NCI-H69 (cell line): ENCODE measurements around the gene IGSF3.
A peak's percentile ranks its signal among the peaks of the same experiment; 100 is the strongest.
"Not testable (repeated sequence)": the region's sequence is repeated elsewhere in the genome, so short reads cannot be mapped to it uniquely, and the experiment has no call there.

Experiments
- DNase-seq: peaks from one replicate; lab custom pipeline; 2025; lab: John Stamatoyannopoulos, UW

IGSF3 gene

DNA sequence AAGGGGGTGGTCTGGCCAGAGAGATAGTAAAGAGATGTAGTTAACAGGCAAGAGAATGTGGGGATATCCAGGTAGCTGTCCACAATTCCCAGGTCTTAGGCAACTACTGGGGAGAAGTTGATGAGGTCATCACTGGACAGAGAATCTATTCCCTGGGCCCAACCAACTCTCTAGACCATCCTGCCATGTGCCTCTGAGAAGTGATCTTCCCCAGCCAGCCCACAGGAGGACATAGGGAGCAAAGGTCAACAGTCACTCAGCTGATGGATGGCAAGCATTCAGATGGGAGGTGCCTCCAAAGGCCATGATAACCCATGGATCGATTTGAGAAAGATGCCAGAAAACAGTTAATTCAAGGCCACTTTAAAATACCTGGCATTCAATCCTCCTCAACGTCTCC, 36.0 kb downstream of the IGSF3 start:
- not testable (repeated sequence) for DNase-seq

- DNase-seq: peak; percentile 53
These were observed 37.5 kb downstream of the IGSF3 start for GRCh38 chr1:116630057-116630456.

GRCh38 chr1:116629441-116629840, 38.1 kb downstream of the IGSF3 start:
- DNase-seq: not testable (repeated sequence)

DNA sequence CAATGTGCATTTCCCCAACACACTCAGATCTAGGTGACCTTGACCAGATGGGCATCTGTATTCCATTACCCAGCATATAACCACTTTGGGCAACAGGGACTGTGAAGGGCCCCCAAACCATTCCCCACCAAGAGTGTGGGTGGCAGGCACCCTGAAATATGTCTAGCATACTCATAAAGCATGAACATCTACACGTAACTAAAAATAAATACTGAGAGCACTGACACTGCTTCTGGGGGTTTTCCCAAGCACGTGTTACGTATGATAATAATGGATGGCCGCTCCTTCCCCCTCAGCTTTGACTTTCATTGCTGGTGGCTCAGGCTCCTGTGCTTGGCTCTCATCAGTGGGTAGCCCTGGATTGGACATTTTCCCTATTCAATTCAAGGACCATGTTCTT, 39.1 kb downstream of the IGSF3 start:
- no peak for DNase-seq

DNA sequence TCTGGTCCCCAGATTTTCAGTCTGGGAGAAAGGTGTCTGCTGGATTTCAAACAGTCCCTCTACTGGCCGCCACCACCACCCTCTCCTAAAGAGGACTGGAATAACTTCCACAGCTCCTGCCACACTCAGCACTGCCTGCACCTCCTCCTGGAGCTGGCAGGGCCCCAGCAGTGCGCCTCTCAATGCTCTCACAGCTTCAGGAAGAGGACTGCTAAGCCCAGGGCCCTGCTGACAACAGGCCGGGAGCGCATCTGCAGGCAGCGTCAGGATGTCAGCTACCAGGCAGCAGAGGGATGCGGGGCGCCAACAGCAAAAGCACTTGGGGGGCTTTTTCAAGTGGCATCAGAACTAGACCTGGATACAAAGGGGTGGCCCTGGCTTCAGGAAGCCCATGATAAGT, 40.2 kb downstream of the IGSF3 start:
- DNase-seq: peak; percentile 37

DNA sequence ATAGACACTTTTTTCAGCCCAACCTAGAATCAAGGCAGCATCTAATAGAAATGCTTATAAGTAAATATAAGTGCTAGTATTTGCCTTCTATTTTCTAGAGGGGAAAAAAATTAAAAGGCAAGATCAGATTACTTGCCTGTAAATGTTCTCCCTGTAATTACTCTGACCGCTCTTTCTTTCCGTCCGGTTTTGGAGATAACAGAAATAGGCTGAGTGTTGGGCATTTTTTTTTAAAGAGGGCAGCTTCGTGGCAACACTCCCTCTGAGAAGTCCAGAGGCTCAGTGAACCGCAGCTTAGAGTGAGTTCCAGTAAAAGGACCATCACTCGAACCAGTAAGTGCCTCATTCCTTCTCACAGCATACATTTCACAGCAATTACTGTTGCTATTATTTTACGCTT, 40.6 kb downstream of the IGSF3 start:
- not testable (repeated sequence) for DNase-seq

- not testable (repeated sequence) for DNase-seq
These were observed 42.4 kb downstream of the IGSF3 start for GRCh38 chr1:116625155-116625554.

- no peak for DNase-seq
These were observed 43.5 kb downstream of the IGSF3 start for GRCh38 chr1:116624040-116624439.

- not testable (repeated sequence) for DNase-seq
These were observed 45.0 kb downstream of the IGSF3 start for GRCh38 chr1:116622496-116622895.

GRCh38 chr1:116621756-116622155, 45.8 kb downstream of the IGSF3 start:
- not testable (repeated sequence) for DNase-seq

DNA sequence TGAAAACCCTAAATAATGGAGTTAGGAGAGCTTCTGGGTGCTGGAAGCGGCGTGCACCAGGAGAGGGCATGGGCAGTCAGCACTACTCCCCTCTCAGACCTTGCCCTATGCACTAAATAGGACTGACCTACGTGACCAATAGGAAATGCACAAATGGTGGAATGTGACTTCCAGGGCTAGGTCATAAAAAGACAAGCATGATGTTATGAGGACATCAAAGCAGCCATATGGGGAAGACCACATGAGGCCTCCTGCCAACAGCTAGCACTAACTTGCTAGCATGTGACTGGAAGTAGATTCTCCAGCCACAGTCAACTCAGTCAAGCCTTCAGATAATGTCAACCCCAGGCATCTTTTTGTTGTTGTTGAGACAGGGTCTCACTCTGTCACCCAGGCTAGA, 47.1 kb downstream of the IGSF3 start:
- DNase-seq: not testable (repeated sequence)

DNA sequence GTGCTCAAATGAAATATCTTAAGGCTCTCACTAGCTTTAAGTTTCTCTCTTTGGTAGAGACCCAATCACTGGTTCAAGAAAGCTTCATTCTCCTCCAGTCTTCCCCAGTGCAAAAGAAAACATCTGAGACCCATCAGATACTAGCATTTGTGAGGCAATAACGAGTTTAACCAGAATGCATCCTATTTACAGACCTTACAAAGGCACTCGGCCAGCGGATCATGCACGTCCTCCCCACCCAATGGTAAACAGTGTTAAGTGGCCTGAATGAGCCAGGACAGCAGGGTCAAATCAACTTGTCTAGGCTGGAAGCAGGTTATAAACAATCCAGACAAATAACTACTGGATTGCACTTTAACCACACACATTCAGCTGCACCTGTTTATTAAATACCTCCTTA, 48.4 kb downstream of the IGSF3 start:
- peak; percentile 18 for DNase-seq

DNA sequence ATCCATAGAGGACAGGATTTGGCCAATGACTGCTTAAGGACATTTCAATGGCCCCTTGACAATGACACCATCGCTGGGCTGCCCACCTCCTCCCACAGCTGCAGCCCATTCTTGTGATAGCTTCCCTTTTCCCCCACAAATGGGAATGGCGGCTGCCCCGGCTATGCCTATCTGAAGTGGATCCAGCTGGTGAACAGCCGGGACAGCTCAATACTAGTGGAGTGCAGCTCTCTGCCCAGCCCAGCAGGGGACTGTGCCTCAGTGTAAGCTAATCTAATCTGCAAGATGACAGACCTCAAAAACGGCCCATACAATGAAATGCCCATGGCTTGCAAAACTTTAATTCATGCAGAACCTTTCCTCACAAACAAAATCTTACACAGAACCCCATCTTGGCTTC, 49.7 kb downstream of the IGSF3 start:
- not testable (repeated sequence) for DNase-seq

GRCh38 chr1:116613825-116614224, 53.7 kb downstream of the IGSF3 start:
- not testable (repeated sequence) for DNase-seq

GRCh38 chr1:116609801-116610371, 57.6 kb downstream of the IGSF3 start:
- DNase-seq: not testable (repeated sequence)

DNA sequence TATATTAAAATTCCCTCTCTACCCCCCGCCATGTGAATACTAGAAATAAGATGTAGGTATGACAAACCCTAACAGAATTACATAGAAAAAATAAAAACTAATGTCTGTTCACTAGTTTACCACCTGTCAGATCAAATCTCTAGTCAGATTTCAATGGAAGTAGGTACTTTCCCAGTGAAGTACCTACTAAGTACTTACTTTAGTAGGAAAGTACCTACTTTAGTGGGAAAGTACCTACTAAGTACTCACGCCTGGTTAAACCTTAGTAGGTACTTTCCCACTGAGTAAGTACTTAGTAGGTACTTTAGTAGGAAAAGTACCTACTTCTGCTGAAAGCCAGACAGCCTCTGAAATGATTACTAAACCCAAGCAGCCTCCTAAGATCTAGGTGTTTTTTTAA, 58.7 kb downstream of the IGSF3 start:
- not testable (repeated sequence) for DNase-seq

GRCh38 chr1:116608151-116608550, 59.4 kb downstream of the IGSF3 start:
- DNase-seq: not testable (repeated sequence)

GRCh38 chr1:116607463-116607862, 60.1 kb downstream of the IGSF3 start:
- not testable (repeated sequence) for DNase-seq

- not testable (repeated sequence) for DNase-seq
These were observed 61.5 kb downstream of the IGSF3 start for GRCh38 chr1:116606067-116606466.

DNA sequence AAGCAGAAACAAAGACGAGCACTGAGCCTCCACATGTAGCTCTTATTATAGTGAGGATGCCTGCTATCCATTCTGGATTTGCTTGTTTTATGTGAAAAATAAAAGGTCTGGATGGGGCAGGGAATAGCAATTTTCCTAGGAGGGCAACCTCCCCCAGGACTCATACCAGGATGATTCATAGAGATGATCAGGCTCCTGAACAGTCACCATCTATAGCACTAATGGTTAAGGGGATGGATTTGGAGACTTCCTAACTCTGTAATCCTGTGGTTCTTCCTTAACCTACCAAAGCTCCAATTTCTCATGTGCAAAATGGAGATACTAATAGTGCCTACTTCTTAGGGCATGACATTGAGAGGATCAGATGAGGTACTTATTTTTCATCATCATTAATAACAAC, 62.2 kb downstream of the IGSF3 start:
- no peak for DNase-seq

DNA sequence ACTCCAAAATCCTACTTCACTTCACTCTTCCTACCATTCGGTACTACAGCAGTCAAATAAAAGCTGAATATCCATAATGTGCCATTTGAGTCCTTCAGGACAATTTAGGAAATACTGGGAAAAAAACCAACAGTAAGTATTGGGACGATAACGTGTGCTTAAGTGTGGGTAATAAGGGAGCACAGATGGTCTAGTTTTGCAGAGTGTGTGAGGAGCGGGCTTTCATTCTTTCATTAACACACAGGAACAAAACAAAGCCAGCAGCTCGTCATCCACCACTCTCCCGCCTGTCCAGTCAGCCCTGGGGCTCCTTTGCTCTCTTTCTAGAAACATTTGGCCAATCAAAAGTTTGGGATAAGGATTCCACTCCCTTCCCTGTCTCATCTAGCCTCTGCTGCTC, 63.1 kb downstream of the IGSF3 start:
- peak; percentile 6 for DNase-seq

GRCh38 chr1:116603646-116604045, 63.9 kb downstream of the IGSF3 start:
- DNase-seq: not testable (repeated sequence)

DNA sequence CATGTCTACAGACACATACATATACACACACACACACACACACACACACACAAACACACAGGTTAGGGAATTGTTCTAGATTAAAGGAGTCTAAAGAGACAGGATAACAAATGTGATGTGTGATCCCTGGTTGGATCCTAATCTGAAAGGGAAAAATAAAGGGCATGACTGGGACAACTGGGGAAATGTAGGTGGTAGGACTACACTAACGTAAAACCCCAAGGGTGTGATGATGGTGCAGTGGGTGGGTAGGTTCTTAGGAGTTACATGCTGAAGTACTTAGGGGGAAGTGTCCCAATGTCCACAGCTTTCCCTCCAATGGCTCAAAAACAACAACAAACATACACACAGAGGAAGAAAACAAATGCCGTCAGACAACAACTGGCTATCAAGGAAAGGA, 68.2 kb downstream of the IGSF3 start:
- not testable (repeated sequence) for DNase-seq

DNA sequence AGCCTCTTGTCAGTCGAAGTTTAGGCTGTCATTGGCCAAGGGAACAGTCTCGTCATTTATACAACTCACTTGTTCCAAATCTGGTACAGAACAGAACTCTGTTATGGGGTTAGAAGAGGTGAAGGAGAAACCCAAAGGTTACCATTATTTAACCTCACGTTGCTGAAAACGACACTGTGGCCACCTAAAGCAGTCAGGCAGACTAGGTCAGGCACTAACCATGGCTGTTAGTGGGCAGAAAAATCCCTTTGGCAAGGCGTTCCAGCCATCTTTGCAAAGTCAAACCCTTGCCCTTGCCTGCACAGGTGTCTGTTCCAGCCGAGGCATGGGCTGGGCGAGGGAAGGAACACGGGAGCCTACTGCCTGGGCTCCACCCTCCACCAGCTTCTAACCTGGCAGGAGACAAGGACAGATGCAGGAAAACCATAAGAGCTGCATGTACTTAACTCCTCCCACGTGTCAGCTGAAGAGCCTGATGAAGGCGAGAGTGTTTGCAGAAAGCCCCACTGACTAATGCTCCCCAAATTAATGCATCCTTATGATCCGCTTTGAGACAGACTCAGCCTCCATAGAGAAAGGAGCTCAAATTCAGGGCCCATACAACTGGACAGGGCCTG, 69.0 kb downstream of the IGSF3 start:
- DNase-seq: not testable (repeated sequence)
